Upper lobe of left lung (tissue), 4 donors: ENCODE data around the gene ESRP2.

ENCODE experiments used
- POLR2A ChIP-seq, 4 donors: fragments of 450-650 bp; IDR thresholded peaks; one replicate each; pipeline ENCODE4 v1.5.1; 2016 to 2017; ENCODE audit warnings: antibody characterized with exemption in 4 of 4, mild to moderate bottlenecking in 2 of 4
- POLR2AphosphoS5 ChIP-seq, 2 donors: sonication (generic); formaldehyde crosslinking; IDR thresholded peaks; one replicate each; pipeline ENCODE4 v1.5.1; 2017; ENCODE audit warnings: antibody characterized with exemption in 2 of 2
- TF ChIP-seq, protein P1 (sequence below), 6 experiments: fragments of 450-650 bp in 4 of 6; fragments of 200-600 bp in 2 of 6; sonication (generic) in 2 of 6; IDR thresholded peaks; one replicate each; pipeline ENCODE4 v1.5.1; 2016 to 2019; ENCODE audit warnings: antibody characterized with exemption in 6 of 6

- TF ChIP-seq, protein P1, sequence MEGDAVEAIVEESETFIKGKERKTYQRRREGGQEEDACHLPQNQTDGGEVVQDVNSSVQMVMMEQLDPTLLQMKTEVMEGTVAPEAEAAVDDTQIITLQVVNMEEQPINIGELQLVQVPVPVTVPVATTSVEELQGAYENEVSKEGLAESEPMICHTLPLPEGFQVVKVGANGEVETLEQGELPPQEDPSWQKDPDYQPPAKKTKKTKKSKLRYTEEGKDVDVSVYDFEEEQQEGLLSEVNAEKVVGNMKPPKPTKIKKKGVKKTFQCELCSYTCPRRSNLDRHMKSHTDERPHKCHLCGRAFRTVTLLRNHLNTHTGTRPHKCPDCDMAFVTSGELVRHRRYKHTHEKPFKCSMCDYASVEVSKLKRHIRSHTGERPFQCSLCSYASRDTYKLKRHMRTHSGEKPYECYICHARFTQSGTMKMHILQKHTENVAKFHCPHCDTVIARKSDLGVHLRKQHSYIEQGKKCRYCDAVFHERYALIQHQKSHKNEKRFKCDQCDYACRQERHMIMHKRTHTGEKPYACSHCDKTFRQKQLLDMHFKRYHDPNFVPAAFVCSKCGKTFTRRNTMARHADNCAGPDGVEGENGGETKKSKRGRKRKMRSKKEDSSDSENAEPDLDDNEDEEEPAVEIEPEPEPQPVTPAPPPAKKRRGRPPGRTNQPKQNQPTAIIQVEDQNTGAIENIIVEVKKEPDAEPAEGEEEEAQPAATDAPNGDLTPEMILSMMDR (IDR thresholded peaks at IDR 0.05) = no peak
- TF ChIP-seq POLR2A (IDR thresholded peaks at IDR 0.05) = no peak
- TF ChIP-seq POLR2AphosphoS5 (IDR thresholded peaks at IDR 0.05) = no peak
Measured at GRCh38 chr16:68247932-68248331, 12.0 kb upstream of the ESRP2 start.
